GM10847 (cell line): ENCODE data around the gene NEMF.

Experiments used
- POLR2A ChIP-seq: IDR thresholded peaks from 2 replicates; pipeline ENCODE4 v1.6.1; 2011; ENCODE audit not compliant: insufficient read length; ENCODE audit errors: extremely low read depth

The NEMF gene

DNA sequence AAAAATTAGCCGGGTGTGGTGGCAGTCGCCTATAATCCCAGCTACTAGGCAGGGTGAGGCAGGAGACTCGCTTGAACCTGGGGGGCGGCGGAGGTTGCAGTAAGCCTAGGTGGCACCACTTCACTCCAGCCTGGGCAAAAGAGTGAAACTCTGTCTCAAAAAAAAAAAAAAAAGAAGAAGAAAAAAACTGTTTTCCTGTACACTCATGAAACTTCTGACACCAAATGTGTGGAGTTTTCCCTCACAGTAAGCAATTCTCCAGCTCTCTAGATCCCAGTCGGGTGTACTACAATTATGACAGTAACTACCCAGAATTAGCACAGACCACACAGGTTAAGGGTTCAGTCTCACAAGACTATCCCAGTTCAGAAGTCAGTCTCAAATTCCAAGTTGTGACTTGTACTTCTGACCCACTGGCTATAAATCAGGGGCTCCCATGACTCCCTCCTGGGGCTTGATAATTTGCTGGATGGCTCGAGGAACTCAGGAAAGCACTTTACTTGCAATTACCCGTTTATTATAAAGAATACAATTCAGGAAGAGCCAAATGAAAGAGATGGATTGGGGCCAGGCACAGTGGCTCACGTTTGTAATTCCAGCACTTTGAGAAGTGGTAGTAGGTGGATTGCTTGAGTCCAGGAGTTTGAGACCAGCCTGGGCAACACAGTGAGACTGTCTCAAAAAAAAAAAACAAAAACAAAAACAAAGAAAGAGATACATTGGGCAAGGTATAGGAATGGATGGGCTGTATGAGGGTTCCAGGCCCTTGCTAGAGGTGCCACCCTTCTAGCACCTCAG is 27.9 kb upstream of the NEMF start:
- TF ChIP-seq POLR2A: no peak

DNA sequence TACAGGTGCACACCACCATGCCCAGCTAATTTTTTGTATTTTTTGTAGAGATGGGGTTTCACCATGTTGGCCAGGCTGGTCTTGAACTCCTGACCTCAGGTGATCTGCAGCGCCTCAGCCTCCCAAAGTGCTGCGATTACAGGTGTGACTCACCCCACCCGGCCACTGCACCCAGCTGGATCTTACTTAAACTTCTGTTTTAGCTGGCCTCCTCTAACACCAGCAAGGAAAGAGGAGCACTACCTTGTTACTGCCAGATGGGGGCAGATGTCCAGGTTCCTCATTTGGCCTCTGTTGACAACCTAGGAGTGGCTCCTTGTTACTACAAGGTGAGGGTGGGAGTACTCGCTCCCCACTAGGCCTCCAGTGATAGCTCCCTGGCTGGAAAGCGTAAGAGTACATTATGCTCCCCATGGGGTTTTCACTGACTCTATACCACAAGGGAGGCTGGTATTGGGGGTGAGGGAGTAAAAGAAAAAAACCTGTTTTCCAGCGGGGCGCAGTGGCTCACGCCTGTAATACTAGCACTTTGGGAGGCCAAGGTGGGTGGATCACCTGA is 27.1 kb upstream of the NEMF start:
- TF ChIP-seq POLR2A: no peak

DNA sequence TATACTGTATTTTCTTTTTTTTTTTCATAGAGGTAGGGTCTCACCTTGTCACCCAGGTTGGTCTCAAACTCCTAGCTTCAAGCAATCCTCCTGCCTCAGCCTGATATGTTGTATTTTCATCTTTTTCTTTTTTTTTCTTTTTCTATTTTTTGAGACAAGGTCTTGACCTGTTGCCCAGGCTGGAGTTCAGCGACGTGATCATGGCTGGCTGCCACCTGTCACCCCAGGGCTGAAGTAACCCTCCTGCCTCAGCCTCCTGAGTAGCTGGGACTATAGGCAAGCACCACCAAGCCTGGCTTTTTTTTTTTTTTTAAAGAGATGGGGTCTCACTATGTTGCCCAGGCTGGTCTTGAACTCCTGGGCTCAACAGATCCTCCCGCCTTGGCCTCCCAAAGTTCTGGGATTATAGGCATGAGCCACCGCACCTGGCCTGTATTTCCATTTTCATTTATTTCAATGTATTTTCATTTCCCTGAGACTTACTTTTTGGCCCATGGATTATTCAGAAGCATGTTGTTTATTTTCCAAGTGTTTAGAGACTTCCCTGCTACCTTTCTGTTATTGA is 24.1 kb upstream of the NEMF start:
- TF ChIP-seq POLR2A: no peak

DNA sequence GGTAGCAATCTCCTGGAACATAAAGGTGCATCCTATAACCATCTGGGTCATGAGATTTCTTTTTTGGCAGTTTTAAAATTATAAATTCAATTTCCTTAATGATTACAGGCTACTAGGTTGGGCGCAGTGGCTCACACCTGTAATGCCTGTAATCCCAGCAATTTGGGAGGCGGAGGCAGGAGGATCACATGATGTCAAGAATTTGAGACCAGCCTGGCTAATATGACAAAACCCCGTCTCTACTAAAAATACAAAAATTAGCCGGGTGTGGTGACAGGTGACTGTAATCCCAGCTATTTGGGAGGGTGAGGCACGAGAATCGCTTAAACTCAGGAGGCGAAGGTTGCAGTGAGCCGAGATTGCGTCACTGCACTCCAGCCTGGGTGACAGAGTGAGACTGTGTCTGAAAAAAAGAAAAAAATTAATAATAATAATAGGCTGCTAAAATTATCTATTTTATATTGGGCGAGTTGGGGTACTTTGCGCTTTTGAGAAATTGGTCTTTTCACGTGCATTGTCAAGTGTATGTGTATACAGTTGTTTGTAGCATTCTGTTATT is 23.1 kb upstream of the NEMF start:
- TF ChIP-seq POLR2A: no peak

DNA sequence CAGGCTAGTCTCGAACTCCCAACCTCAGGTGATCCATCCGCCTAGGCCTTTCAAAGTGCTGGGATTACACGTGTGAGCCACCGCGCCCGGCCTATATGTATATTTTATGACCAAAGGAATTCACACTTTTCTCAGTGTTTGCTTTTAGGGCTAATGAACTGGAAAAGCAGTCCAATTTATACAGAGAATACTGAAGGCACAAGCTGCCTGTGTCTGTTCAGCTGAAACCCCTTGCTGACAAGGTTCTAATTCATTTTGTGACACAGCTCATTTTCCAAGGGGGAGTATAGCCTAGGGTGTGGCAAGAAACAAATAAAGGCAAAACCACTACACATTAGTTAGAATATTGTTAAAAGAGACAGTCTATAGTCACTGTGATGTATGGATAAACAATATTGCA is 18.3 kb upstream of the NEMF start:
- TF ChIP-seq POLR2A: no peak

DNA sequence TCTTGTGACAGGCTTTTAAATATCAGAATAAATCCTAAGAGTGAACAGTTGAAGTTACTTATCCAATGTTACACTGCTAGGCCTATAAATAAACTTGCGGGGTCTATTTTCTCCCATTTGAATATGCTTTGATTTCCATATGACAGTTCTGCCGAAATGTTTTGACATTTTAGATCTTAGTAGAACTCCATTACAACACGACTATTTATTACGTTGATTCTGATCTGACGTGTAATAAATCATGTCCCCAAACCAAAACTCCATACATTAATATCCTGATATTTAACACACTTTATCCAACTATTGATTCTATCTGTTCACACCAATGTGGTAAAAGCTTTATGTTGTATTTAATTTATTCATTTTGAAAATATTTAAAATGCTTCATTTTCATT is 16.1 kb upstream of the NEMF start:
- no peak for TF ChIP-seq POLR2A

DNA sequence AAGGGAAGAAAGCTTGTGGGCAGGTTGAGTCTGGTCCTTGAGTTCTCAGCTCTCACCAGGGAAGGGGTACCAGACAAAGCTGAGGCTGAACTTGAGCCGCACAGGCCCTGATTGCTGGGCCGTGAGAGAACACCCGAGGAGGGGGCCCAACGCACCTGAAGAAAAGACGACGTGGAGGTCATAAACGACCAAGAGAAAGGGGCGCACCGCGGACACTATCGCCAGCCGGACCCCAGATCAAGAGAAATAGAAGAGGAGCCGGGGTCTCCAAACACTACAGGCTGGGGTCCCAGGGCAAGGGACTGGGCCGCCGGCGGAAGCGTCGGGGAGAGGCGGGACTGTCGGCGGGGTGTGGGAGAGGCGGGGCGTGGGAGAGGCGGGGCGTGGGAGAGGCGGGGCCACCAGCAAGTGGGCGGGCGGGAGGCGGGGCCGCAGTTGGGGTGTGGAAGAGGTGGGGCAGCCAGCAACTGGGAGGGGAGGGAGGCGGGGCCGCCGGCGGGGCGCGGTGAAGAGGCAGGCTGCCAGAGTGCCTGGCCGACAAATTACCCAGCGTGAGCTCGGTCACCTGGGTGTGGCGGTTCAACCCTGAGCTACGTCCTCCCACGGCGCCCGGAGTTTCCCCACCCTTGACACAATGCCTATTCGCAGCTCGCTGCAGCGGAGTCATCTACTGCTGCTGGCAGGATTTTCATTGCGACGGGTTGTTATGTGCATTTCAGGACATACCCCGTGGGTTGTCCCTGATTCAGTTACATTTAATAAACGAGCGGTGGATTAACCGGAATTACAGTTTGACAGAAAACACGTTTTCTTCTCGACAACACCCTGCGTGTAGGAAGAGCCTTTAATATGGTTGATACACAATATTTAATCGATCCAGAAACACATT is 15.5 kb upstream of the NEMF start:
- peak; percentile 49 for TF ChIP-seq POLR2A

DNA sequence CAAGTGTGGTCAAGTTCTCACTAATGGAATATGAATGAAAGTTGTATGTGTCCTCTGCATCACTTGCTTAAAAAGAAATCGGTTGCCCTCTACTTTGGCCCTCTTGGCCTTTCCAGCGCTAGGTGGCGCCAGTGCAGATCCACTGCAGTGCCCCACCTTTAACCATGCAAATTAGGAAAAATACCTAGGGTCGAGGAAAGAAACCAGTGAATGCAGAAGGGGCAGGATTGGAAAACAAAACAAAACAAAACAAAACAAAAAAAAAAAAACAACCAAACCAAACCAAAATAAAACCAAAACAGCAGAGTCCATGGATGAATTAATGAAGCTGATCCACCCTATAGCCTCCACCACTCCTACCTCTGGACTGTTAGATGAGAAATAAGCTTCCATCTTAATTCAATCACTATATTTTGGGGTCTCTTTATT is 12.9 kb upstream of the NEMF start:
- TF ChIP-seq POLR2A: no peak

DNA sequence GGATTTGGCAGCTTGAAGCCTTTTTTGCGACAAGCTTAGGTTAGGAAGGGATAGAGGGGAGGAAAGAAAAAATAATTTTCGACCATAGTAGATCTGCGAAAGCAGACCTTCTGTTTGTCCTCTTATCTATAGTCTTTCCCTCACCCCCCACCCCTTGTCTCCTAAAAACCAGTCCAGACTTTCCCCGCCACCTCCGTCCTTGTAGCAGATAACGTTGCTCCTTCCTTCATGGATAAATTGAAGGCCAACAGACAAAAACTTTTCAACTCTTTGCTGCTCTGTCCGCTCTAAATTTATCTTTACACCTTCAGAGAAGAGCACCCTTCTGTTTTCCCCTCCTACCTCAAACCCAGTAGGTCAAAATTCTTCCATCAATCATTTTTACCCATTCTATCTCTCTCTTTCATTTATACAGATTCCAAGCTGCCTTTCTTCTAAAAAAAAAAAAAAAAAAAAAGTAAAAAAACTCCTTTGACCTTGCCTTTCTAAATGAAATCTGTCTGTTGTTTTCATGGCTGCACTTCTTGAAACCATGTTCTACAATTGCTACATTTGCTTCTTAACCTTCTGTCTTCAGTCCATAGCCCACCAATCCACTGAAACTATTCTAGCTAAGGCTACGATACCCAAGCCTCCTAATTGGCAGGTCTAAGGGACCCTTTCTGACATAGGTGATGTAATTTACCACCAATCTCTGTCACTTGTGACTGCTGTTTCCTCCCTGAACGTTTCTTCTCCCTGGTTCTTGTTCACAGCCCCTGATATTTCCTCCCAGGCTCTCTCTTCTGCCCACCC is 11.1 kb upstream of the NEMF start:
- TF ChIP-seq POLR2A: no peak

DNA sequence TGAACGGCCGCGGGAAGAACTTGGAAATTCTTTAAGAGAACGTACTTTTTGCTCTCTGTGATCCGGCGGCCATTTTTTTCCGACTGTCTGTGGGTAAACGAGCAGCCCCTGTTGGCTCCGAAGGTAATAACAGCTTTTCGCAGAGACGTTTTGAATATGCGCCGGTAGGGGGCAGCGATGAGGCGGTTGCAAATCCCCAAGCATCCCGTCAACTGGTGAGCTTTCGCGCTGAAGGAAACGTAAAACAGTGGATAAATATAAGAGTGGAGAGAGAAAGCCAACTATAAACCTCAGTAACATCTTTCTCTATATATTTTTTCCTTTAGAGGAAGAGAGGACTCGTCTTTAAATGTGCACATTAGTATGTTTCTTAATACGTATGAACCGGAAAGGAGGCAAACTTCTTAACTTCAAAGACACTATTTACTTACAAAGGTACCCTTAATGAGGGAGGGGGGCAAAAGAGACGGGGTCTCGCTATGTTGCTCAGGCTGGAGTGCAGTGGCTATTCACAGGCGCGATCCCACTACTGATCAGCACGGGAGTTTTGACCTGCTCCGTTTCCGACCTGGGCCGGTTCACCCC is 9.6 kb upstream of the NEMF start:
- TF ChIP-seq POLR2A: no peak

DNA sequence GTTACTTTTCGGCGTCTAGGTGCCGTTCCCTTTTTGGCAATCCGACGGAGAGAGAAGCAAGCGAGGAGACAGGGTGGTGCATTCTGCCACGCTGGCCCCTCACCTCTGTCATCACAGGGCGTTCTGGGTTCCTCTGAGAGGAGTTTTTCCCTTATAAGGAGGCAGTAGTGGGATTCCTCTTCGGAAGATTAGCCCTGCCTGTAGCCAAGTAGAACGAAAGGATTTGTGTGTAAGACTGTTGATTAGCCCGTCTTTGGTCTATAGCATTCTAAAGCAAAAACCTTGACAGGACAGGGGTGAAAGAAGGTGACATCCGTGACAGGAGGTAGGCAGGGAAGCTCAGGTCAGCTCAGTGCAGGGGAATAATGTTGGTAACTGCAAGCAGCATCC is 9.1 kb upstream of the NEMF start:
- no peak for TF ChIP-seq POLR2A

DNA sequence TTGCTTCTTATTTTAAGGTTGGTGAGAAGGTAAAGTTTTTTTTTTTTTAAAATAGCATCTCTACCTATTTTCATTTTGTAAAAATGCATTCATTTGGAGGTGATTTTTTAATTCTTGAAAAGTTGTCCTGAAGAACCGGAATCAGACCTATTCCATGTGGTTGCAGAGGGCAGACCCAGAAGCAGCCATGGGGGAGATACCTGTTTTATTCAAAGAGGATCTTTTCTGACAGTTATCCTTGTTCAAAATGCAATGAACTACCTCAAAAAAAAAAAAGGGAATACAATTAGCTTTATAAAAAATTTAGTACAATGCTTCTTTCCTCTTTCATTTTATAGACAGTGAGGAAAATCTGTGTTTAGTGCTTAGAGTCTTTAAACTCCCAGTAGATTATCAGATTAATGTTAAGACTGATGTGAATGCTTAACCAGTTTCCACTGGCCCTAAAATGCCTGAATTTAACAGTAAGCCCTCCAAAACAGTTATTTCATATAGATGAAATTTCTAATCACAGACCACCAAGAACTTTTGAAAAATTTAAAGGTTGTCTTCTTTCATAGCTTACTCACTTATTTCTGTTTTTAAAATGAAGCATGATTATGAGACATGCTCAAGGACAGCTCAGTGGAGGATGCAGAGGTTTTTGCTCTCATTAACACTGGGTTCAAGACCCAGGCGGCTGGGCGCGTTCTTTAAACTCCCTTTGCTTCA is 8.6 kb upstream of the NEMF start:
- TF ChIP-seq POLR2A: no peak

DNA sequence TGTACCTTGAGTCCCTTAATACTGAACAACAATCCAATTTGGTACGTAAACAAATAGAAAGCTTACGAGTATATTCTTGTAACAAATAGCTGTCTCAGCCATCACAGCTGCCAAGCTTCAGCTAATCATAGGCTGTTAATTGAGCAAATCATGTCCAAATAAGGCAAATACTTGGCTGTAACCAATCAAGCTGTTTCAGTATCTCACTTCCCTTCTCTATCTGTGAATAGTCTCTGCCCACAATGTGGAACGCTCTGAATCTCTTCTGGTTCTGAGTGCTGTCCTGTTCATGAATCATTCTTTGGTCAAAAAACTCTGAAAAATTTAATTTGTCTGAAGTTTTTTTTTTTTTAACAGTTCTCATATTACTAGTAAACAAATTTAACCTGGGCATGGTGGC is 5.8 kb upstream of the NEMF start:
- TF ChIP-seq POLR2A: no peak
